ENCODE measurements around the gene IQCE.

DNA sequence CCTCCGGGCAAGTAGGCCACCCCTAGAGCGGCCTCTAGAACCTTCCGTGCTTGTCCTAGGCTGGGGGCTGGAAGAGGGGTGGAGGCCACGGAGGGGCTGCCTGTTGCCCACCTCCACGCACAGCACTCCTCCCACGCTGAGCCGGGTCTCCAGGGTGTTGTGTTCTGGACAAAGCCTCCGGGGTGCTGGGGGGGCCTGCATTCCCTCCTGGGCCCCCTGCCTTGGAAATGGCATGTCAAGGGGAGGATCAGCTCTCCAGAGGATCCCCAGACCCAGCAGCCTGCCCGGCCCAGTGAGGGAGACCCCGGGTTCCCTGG lies 64.9 kb downstream of the IQCE start:
- TF ChIP-seq, protein P1, sequence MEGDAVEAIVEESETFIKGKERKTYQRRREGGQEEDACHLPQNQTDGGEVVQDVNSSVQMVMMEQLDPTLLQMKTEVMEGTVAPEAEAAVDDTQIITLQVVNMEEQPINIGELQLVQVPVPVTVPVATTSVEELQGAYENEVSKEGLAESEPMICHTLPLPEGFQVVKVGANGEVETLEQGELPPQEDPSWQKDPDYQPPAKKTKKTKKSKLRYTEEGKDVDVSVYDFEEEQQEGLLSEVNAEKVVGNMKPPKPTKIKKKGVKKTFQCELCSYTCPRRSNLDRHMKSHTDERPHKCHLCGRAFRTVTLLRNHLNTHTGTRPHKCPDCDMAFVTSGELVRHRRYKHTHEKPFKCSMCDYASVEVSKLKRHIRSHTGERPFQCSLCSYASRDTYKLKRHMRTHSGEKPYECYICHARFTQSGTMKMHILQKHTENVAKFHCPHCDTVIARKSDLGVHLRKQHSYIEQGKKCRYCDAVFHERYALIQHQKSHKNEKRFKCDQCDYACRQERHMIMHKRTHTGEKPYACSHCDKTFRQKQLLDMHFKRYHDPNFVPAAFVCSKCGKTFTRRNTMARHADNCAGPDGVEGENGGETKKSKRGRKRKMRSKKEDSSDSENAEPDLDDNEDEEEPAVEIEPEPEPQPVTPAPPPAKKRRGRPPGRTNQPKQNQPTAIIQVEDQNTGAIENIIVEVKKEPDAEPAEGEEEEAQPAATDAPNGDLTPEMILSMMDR (IDR thresholded peaks at IDR 0.05; ENCODE audit: poor library complexity) = no peak
- no peak for TF ChIP-seq EZH2phosphoT487 (IDR thresholded peaks at IDR 0.05; ENCODE audit: low read depth, severe bottlenecking, unreplicated experiment)
